Brain pericyte (primary cell): ENCODE measurements around the gene INPPL1.
"Not testable (repeated sequence)": the region's sequence is repeated elsewhere in the genome, so short reads cannot be mapped to it uniquely, and the experiment has no call there.

ENCODE experiments used
- DNase-seq: peaks from one replicate; pipeline ENCODE4 v3.0.0-alpha.2; 2012; ENCODE audit warnings: low read depth, low spot score

INPPL1 gene, protein sequence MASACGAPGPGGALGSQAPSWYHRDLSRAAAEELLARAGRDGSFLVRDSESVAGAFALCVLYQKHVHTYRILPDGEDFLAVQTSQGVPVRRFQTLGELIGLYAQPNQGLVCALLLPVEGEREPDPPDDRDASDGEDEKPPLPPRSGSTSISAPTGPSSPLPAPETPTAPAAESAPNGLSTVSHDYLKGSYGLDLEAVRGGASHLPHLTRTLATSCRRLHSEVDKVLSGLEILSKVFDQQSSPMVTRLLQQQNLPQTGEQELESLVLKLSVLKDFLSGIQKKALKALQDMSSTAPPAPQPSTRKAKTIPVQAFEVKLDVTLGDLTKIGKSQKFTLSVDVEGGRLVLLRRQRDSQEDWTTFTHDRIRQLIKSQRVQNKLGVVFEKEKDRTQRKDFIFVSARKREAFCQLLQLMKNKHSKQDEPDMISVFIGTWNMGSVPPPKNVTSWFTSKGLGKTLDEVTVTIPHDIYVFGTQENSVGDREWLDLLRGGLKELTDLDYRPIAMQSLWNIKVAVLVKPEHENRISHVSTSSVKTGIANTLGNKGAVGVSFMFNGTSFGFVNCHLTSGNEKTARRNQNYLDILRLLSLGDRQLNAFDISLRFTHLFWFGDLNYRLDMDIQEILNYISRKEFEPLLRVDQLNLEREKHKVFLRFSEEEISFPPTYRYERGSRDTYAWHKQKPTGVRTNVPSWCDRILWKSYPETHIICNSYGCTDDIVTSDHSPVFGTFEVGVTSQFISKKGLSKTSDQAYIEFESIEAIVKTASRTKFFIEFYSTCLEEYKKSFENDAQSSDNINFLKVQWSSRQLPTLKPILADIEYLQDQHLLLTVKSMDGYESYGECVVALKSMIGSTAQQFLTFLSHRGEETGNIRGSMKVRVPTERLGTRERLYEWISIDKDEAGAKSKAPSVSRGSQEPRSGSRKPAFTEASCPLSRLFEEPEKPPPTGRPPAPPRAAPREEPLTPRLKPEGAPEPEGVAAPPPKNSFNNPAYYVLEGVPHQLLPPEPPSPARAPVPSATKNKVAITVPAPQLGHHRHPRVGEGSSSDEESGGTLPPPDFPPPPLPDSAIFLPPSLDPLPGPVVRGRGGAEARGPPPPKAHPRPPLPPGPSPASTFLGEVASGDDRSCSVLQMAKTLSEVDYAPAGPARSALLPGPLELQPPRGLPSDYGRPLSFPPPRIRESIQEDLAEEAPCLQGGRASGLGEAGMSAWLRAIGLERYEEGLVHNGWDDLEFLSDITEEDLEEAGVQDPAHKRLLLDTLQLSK

DNA sequence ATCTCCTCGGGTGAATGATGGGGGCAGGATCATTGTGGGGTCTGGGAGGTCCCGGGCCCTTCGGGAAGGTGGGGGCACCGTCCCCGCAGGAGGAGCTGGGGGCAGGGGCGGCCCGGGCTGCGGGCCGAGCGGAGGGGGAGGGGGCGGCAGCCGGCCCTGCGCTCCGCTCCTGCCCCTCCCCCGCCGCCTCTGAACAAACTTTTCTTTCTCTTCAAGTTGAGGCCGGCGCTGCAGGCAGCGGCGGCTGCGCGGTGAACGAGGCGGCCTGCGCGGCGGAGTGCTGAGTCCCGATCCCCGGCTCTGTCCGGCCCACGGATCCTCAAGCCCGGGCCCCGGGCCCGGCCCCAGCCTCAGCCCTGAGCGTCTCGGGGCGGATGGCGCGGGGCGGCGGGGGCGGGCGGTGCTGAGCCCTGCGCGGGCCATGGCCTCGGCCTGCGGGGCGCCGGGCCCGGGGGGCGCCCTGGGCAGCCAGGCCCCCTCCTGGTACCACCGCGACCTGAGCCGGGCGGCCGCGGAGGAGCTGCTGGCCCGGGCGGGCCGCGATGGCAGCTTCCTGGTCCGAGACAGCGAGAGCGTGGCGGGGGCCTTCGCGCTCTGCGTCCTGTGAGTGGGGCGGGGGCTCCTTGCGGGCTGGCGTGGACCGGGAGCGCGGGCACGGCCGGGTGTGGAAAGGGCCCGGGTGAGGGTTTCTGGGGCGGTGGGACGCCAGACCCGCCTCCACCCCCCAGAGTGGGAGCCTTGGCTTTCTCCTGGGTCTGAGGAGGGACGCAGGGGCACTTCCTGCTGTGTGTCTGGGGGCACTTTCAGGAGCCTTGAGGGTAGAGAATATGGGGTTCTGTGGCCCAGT, at the start of gene INPPL1:
Gene INPPL1 (plus strand): TSS at position 204 of the 847 bp plus-strand sequence. CDS start 218 bp downstream, at position 422.
- DNase-seq = no peak

DNA sequence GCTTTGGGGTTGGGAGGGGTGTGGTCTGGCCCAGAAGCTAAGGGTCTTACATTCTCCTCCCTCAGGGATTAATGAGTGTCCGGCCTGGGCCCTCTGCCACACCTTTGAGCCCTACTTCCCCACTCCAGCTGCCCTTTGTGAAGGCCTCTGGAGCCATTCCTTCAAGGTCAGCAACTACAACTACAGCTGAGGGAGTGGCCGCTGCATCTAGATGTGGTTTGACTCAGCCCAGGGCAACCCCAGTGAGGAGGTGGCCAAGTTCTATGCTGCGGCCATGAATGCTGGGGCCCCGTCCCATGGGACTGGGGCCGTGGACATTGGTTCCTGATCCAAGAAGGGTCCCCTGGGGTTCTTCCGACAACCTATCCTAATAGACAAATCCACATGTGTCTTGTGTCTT, 46.9 kb upstream of the INPPL1 start:
- no peak for DNase-seq

GRCh38 chr11:72179049-72179803, 45.3 kb upstream of the INPPL1 start:
- DNase-seq = no peak

GRCh38 chr11:72179804-72180396, 44.7 kb upstream of the INPPL1 start:
- no peak for DNase-seq

DNA sequence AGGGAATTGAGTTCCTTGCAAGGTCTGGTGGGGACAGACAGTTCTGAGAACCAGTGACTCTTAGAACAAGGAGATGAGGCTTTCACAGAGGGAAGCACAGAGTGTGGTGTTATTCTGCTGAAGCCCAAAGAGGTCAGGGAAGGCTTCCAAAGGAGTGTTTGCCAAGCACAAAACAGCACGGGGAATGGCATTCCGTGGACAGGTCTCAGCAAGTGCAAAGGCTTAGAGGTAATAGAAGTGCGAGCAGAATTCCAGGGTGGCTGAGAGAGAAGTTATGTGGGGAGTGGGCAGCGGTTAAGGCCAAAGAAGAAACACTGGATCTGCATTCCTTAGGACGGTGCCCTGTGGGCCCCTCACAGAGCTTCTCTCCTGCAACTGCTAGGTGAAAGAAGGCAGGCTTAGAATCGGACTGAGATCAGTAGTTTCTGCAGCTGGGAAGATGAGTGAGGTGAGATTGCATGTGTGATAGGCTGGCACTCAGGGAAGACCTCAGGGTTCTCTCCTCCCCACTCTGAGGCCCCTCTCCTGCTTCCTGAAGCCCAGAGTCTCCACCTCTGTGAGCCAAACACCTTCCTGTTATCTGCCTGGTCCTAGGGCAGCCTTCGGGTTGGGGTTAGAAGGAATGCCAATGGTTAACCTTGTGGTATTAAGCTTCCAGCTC, 43.5 kb upstream of the INPPL1 start:
- not testable (repeated sequence) for DNase-seq

DNA sequence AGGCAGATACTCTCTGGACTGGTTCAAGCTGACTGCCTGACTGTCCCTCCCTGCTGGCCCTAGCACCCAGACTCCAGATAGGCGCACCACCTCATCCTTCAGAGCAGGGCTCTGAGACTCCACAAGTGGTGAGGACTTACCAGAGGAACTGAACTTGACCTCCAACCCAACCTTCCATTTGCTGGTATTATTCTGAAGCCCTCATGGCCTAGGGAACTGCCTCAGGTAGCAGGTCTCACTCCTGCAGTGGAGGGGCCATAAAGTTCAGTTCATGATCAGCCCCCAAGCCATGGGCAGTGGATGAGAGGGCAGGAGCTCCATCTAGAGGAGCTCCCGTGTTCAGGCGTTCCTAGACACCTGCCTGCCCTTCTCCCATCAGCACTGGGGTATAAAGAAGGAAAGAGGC, 43.0 kb upstream of the INPPL1 start:
- DNase-seq = not testable (repeated sequence)

DNA sequence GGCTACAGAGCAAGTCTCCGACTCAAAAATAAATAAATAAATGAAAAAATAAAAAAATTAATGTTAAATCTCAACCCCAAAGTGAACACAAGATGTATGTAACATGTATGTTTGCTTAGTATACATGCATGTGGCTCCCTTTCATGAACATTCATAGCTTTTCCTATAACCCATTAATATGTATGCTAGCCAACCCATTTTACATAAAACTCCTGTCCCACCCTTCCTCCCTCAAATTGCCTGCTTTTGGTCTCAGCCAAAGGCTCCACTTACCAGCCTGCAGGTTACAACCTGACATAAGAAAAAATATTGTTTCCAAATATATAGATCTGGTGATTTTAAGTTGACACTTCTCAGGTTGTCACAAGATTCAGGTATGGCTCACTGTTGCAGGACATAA, 36.3 kb upstream of the INPPL1 start:
- DNase-seq = no peak

DNA sequence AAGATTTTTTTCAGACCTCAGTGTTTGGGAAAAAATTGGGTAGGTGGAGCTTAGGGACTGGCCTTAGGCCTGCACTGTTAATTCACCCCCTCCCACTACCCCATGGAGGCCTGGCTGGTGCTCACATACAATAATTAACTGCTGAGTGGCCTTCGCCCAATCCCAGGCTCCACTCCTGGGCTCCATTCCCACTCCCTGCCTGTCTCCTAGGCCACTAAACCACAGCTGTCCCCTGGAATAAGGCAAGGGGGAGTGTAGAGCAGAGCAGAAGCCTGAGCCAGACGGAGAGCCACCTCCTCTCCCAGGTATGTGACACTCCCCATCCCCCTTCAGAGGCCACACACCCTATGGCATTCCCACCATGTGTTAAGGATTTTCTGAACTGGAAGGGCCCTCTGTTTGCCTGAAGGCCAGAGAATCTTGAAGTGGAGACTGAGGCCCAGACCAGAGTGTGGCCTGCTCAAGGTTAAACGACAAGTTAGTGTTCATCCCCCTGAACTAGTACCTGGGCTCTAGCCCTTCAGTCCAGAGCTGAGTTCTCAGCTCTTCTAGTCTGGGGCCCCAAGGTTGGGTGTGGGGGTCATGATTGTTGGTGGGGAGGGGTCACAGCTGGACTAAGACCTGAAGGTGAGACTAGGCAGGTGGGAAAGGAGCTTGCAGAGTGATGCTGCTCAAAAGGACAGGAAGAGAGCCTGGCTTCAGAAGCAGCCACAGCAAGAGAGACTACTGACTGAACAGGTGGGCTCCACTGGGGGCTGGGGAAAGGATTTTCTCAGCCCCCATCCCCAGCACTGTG, 34.9 kb upstream of the INPPL1 start:
- DNase-seq = no peak

DNA sequence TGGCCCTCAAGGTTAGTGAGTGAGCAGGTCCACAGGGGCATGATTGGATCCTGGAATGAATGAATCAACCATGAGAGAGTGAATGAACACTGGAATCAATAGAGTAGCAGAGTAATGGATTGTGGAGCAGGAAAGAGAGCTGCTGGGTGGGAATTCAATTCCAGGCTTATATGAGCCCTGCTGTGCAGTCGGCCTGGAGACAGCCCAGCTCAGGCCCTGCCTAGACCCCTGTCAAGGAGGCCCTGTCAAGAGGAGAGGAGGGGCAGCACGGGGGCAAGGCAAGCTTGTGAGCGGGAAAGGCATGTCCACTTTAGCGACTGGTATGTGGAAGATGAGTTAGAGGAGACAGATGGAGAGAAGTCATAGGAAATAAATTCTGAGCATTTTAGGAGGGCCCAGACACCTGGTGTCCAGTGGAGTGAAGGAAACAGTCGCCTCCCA, 33.9 kb upstream of the INPPL1 start:
- no peak for DNase-seq

- no peak for DNase-seq
Observed at GRCh38 chr11:72191961-72192381, 32.6 kb upstream of the INPPL1 start, which contains the start of gene FOLR1. FOLR1 (plus strand) TSS chr11:72192140; CDS start chr11:72192174, 34 bp downstream.

- no peak for DNase-seq
Observed at GRCh38 chr11:72195518-72196270, 28.9 kb upstream of the INPPL1 start.

- DNase-seq = not testable (repeated sequence)
Observed at GRCh38 chr11:72201445-72201844, 23.1 kb upstream of the INPPL1 start.

- no peak for DNase-seq
Observed at GRCh38 chr11:72202571-72202970, 22.0 kb upstream of the INPPL1 start.

- no peak for DNase-seq
Observed at GRCh38 chr11:72203163-72203562, 21.4 kb upstream of the INPPL1 start.

DNA sequence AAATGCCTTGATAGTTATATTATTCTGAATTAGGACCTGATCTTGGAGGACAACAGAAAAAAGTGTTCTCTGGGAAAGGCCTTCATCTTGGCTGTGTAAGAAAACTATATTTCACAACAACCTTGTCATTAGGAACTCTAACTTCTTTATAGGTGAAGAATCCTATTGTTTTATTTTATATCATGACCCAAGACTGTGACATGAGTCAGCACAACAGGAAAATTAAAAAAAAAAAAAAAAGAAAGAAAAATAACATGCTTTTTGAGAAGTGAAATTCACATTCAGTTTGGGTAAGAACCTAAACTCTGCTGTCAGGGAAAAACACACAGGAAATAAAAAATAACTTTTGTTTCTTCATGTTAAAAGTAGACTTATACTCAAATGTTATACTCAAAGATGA, 19.7 kb upstream of the INPPL1 start:
- DNase-seq = no peak

DNA sequence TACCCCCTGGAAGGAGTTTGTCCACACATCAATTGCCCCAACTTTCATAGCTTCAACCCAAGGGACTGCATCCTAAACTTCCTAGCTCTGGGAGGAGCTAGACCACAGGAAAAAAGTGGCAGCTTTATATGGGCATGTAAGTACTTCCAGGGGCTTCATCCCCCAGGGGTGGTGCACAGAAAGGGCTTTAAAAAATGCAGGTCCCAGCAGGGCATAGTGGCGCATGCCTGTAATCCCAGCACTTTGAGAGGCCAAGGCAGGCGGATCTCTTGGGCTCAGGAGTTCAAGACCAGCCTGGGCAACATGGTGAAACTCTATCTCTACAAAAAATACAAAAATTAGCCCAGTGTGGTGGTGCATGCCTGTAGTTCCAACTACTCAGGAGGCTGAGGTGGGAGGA, 17.8 kb upstream of the INPPL1 start:
- not testable (repeated sequence) for DNase-seq

- no peak for DNase-seq
Observed at GRCh38 chr11:72208281-72208680, 16.3 kb upstream of the INPPL1 start.
